H9 (cell line): ENCODE measurements around the gene KRTAP5-11. TPM values are rescaled to one million over a fixed set of nuclear protein-coding genes. Genes with fewer than 3 reads are reported as not detected.
"Not testable (repeated sequence)": the region's sequence is repeated elsewhere in the genome, so short reads cannot be mapped to it uniquely, and the experiment has no call there.

Experiments used
- DNase-seq: peaks from one replicate; pipeline ENCODE4 v3.0.0-alpha.2; 2017
- H2AFZ ChIP-seq: one replicate; pipeline ENCODE4 v1.6.1; 2013; ENCODE audit warnings: mild to moderate bottlenecking, low read length, control low read depth, moderate library complexity
- H2AK5ac ChIP-seq: 2 replicates; pipeline ENCODE4 v1.6.1; 2013; ENCODE audit warnings: low read length, control low read depth, mixed read lengths; ENCODE audit not compliant: insufficient read length
- H2BK120ac ChIP-seq: one replicate; pipeline ENCODE4 v1.6.1; 2013; ENCODE audit warnings: low read depth, mild to moderate bottlenecking, low read length, control low read depth, inconsistent platforms; ENCODE audit not compliant: poor library complexity, severe bottlenecking
- H2BK12ac ChIP-seq: 2 replicates; pipeline ENCODE4 v1.6.1; 2013; ENCODE audit warnings: low read length, control low read depth, mixed read lengths, low read depth; ENCODE audit not compliant: insufficient read length
- H2BK15ac ChIP-seq: 2 replicates; pipeline ENCODE4 v1.6.1; 2013; ENCODE audit warnings: low read depth, low read length, control low read depth
- H2BK20ac ChIP-seq: one replicate; pipeline ENCODE4 v1.6.1; 2013; ENCODE audit warnings: low read depth, mild to moderate bottlenecking, low read length, control low read depth, inconsistent platforms; ENCODE audit not compliant: poor library complexity, severe bottlenecking
- H2BK5ac ChIP-seq: 2 replicates; pipeline ENCODE4 v1.6.1; 2013; ENCODE audit warnings: low read length, control low read depth, mixed read lengths; ENCODE audit not compliant: insufficient read length
- H3K14ac ChIP-seq: 2 replicates; pipeline ENCODE4 v1.6.1; 2013; ENCODE audit warnings: low read length, control low read depth; ENCODE audit not compliant: insufficient read depth
- H3K18ac ChIP-seq: 2 replicates; pipeline ENCODE4 v1.6.1; 2013; ENCODE audit warnings: low read depth, mild to moderate bottlenecking, mixed read lengths, low read length, control low read depth; ENCODE audit not compliant: insufficient read length
- H3K23ac ChIP-seq: 2 replicates; pipeline ENCODE4 v1.6.1; 2013; ENCODE audit warnings: low read length, control low read depth, mixed read lengths, low read depth; ENCODE audit not compliant: insufficient read length
- H3K23me2 ChIP-seq: 2 replicates; pipeline ENCODE4 v1.6.1; 2013; ENCODE audit warnings: low read depth, mild to moderate bottlenecking, mixed read lengths, low read length, control low read depth; ENCODE audit not compliant: insufficient read length, poor library complexity, severe bottlenecking
- H3K27ac ChIP-seq: 2 replicates; pipeline ENCODE4 v1.5.1; 2013; ENCODE audit warnings: low read length, control low read depth, mixed read lengths, low read depth; ENCODE audit not compliant: insufficient read length
- H3K27me3 ChIP-seq: 2 replicates; pipeline ENCODE4 v1.6.1; 2013; ENCODE audit warnings: low read length, control low read depth, inconsistent platforms; ENCODE audit not compliant: insufficient read depth
- H3K4ac ChIP-seq: 2 replicates; pipeline ENCODE4 v1.6.1; 2013; ENCODE audit warnings: low read depth, mild to moderate bottlenecking, control low read depth, inconsistent platforms, low read length, moderate library complexity
- H3K4me1 ChIP-seq: 2 replicates; pipeline ENCODE4 v1.6.1; 2013; ENCODE audit warnings: low read length, control low read depth, inconsistent platforms; ENCODE audit not compliant: insufficient read depth
- H3K4me2 ChIP-seq: 2 replicates; pipeline ENCODE4 v1.6.1; 2013; ENCODE audit warnings: low read length, control low read depth, mixed read lengths; ENCODE audit not compliant: insufficient read length, insufficient read depth
- H3K56ac ChIP-seq: 2 replicates; pipeline ENCODE4 v1.6.1; 2013; ENCODE audit warnings: low read depth, mild to moderate bottlenecking, mixed read lengths, low read length, control low read depth; ENCODE audit not compliant: insufficient read length
- H3K79me1 ChIP-seq: 2 replicates; pipeline ENCODE4 v1.6.1; 2013; ENCODE audit warnings: low read depth, mild to moderate bottlenecking, moderate library complexity, low read length, control low read depth, inconsistent platforms; ENCODE audit not compliant: insufficient read depth, poor library complexity, severe bottlenecking
- H3K79me2 ChIP-seq: 2 replicates; pipeline ENCODE4 v1.6.1; 2013; ENCODE audit warnings: low read length, control low read depth, inconsistent platforms; ENCODE audit not compliant: insufficient read depth
- H3K9ac ChIP-seq: 2 replicates; pipeline ENCODE4 v1.6.1; 2013; ENCODE audit warnings: low read length, control low read depth, mixed read lengths; ENCODE audit not compliant: insufficient read length; ENCODE audit errors: extremely low read depth
- H3K9me3 ChIP-seq: one replicate; pipeline ENCODE4 v1.6.1; 2013; ENCODE audit warnings: low read depth, low read length, inconsistent platforms; ENCODE audit not compliant: control insufficient read depth
- H3T11ph ChIP-seq: one replicate; pipeline ENCODE4 v1.6.1; 2013; ENCODE audit warnings: mild to moderate bottlenecking, low read length, control low read depth, inconsistent platforms
- H4K20me1 ChIP-seq: one replicate; pipeline ENCODE4 v1.6.1; 2013; ENCODE audit not compliant: control insufficient read depth, insufficient read length, insufficient read depth
- H4K5ac ChIP-seq: 2 replicates; pipeline ENCODE4 v1.6.1; 2013; ENCODE audit warnings: low read depth, mild to moderate bottlenecking, mixed read lengths, low read length, control low read depth; ENCODE audit not compliant: insufficient read length
- H4K8ac ChIP-seq: replicated peaks from 2 replicates; pipeline ENCODE4 v1.6.1; 2013; ENCODE audit warnings: low read length, control low read depth, mixed read lengths, low read depth; ENCODE audit not compliant: insufficient read length
- H4K91ac ChIP-seq: 2 replicates; pipeline ENCODE4 v1.6.1; 2013; ENCODE audit warnings: low read depth, mild to moderate bottlenecking, moderate library complexity, mixed read lengths, low read length, control low read depth; ENCODE audit not compliant: insufficient read length
- H3K27ac Mint-ChIP-seq, 3 experiments: 2 replicates in 2 of 3; 3 replicates in 1 of 3; pipeline ENCODE4 v1.8.0; 2020 to 2021; ENCODE audit warnings: mixed read lengths in 3 of 3, mild to moderate bottlenecking in 1 of 3, moderate library complexity in 1 of 3
- H3K27me3 Mint-ChIP-seq: 2 replicates; pipeline ENCODE4 v1.8.0; 2021; ENCODE audit warnings: low read depth, mild to moderate bottlenecking, moderate library complexity, mixed read lengths
- H3K36me3 Mint-ChIP-seq, 3 experiments: 2 replicates in 2 of 3; 3 replicates in 1 of 3; pipeline ENCODE4 v1.8.0; 2020 to 2021; ENCODE audit warnings: low read depth in 3 of 3, mixed read lengths in 3 of 3; ENCODE audit not compliant: insufficient read depth in 1 of 3
- H3K4me1 Mint-ChIP-seq, 2 experiments: 2 replicates each; pipeline ENCODE4 v1.8.0; 2020; ENCODE audit warnings: mixed read lengths in 2 of 2
- H3K4me3 Mint-ChIP-seq, 2 experiments: 2 replicates in 1 of 2; 3 replicates in 1 of 2; pipeline ENCODE4 v1.8.0; 2020 to 2021; ENCODE audit warnings: mild to moderate bottlenecking in 2 of 2, mixed read lengths in 2 of 2, moderate library complexity in 1 of 2
- H3K9me3 Mint-ChIP-seq, 2 experiments: 2 replicates in 1 of 2; 3 replicates in 1 of 2; pipeline ENCODE4 v1.8.0; 2020; ENCODE audit warnings: mild to moderate bottlenecking in 2 of 2, mixed read lengths in 2 of 2, moderate library complexity in 1 of 2
- CTCF ChIP-seq: fragments of 200-600 bp; sonication (generic); conservative IDR thresholded peaks from 3 replicates; pipeline ENCODE4 v1.8.0; 2021; ENCODE audit warnings: antibody characterized with exemption, mild to moderate bottlenecking
- WGBS: extraction: QIAGEN DNeasy Blood & Tissue Kit; methylation state at CpG from one replicate; pipeline ENCODE4 v1.1.7; 2013; ENCODE audit warnings: missing lambda C conversion rate, low lambda C conversion rate, mixed read lengths; ENCODE audit not compliant: insufficient read length; ENCODE audit errors: extremely low coverage; 5-methylcytosine and 5-hydroxymethylcytosine counted together
- long read RNA-seq: library from polyadenylated mRNA; unstranded; transcript quantifications from one replicate; pipeline ENCODE4 v2.0.0, GENCODE V29; 2020
- total RNA-seq: library from RNA; stranded (reverse); gene quantifications from 2 replicates; pipeline ENCODE4 v1.2.1, GENCODE V29; 2021

Gene KRTAP5-11
- total RNA-seq: not detected in 2 replicates
- long read RNA-seq: 0 reads

GRCh38 chr11:71582309-71582895, at the start of gene KRTAP5-11:
KRTAP5-11 (minus strand) TSS chr11:71582875; CDS start chr11:71582837, 38 bp downstream.
- Mint-ChIP-seq H3K36me3 (no peaks in the 10 kb centered on the region), H3K4me3 (no peak within 1 kb of the TSS), H3K4me1 (peaks cover 22 to 23% of the 10 kb centered on the region in 2 experiments), H3K27ac (no peak within 1 kb of the TSS), H3K27me3 (peaks cover 44% of the 10 kb centered on the region), H3K9me3 (no peaks in the 10 kb centered on the region; a peak in 1 of 5 replicates)
- no peak within 1 kb of the TSS for H3K56ac ChIP-seq
- no peak for DNase-seq
- H2BK20ac ChIP-seq: no peak within 1 kb of the TSS
- no peaks in the 10 kb centered on the region for H4K20me1 ChIP-seq
- no peaks in the 10 kb centered on the region for H3K9me3 ChIP-seq
- no peak within 1 kb of the TSS for H3K9ac ChIP-seq
- H3T11ph ChIP-seq: no peak within 1 kb of the TSS
- H3K79me1 ChIP-seq: no peaks in the 10 kb centered on the region
- H3K27me3 ChIP-seq: no peaks in the 10 kb centered on the region
- H3K27ac ChIP-seq: no peak within 1 kb of the TSS
- H2BK15ac ChIP-seq: no peak within 1 kb of the TSS
- H3K4ac ChIP-seq: no peak within 1 kb of the TSS
- no peak within 1 kb of the TSS for H2BK120ac ChIP-seq
- H4K8ac ChIP-seq: no peak within 1 kb of the TSS
- no peaks in the 10 kb centered on the region; the same call in 1 of the 2 replicates for H3K4me1 ChIP-seq
- no peaks in the 10 kb centered on the region for H3K23me2 ChIP-seq
- no peak within 1 kb of the TSS for H2BK5ac ChIP-seq
- no peak within 1 kb of the TSS for H3K14ac ChIP-seq
- H3K79me2 ChIP-seq: no peaks in the 10 kb centered on the region
- no CpG with 5 or more reads among the region's 3 CpGs for WGBS
- H2AK5ac ChIP-seq: no peak within 1 kb of the TSS
- TF ChIP-seq CTCF: no peak
- H2BK12ac ChIP-seq: no peak within 1 kb of the TSS
- no peak within 1 kb of the TSS for H3K23ac ChIP-seq
- no peak within 1 kb of the TSS for H3K18ac ChIP-seq
- no peak within 1 kb of the TSS for H4K5ac ChIP-seq
- no peak within 1 kb of the TSS for H3K4me2 ChIP-seq
- H4K91ac ChIP-seq: no peak within 1 kb of the TSS
- H2AFZ ChIP-seq: no peak within 1 kb of the TSS

- H3K14ac ChIP-seq, H3K79me2 ChIP-seq, H3K27ac ChIP-seq, H3K9me3 Mint-ChIP-seq, H2BK20ac ChIP-seq, H4K20me1 ChIP-seq, H2AK5ac ChIP-seq, H3T11ph ChIP-seq, H3K27ac Mint-ChIP-seq, H3K9ac ChIP-seq, H2BK12ac ChIP-seq, H3K4me1 Mint-ChIP-seq, H3K56ac ChIP-seq, H4K5ac ChIP-seq, H3K27me3 ChIP-seq, H3K79me1 ChIP-seq, H3K27me3 Mint-ChIP-seq, H2BK15ac ChIP-seq, H3K4me2 ChIP-seq, H3K36me3 Mint-ChIP-seq, H2BK120ac ChIP-seq, H3K4me1 ChIP-seq, H4K91ac ChIP-seq, H3K4ac ChIP-seq, H3K23me2 ChIP-seq, H3K9me3 ChIP-seq, DNase-seq, H3K4me3 Mint-ChIP-seq, H4K8ac ChIP-seq, H3K18ac ChIP-seq, H2AFZ ChIP-seq, H2BK5ac ChIP-seq, H3K23ac ChIP-seq: not testable (repeated sequence)
- no CpG with 5 or more reads among the region's 18 CpGs for WGBS
Measured at GRCh38 chr11:71631551-71631950, 48.9 kb upstream of the KRTAP5-11 start.
